ENCODE data around the gene FAM90A26.
"Not testable (repeated sequence)": the region's sequence is repeated elsewhere in the genome, so short reads cannot be mapped to it uniquely, and the experiment has no call there.

- not testable (repeated sequence) for TF ChIP-seq CTCF (IDR thresholded peaks at IDR 0.05 in 4 of 5, conservative IDR thresholded peaks at IDR 0.05 in 1 of 5); POLR2A (IDR thresholded peaks at IDR 0.05)
These were observed 4.2 kb upstream of the FAM90A26 start for GRCh38 chr4:9165990-9166389.

All from gastrocnemius medialis (tissue), 4 donors.